ENCODE measurements around the gene LYZL4. TPM values are rescaled to one million over a fixed set of nuclear protein-coding genes. Genes with fewer than 3 reads are reported as not detected.

LYZL4 gene
- polyA plus RNA-seq, 1 experiment, result not detected

- H3K4me3 ChIP-seq (ENCODE audit: low read depth, low read length), result no peak overlapping the region
- POLR2A ChIA-PET, result no interaction called here
- CTCF ChIA-PET, result no interaction called here
- no peak for DNase-seq (ENCODE audit: low read depth)
- H3K27me3 ChIP-seq (ENCODE audit: control insufficient read depth, insufficient read depth, low read length), result no peaks in the 10 kb centered on the region
- no peaks in the 10 kb centered on the region for H3K36me3 ChIP-seq (ENCODE audit: control insufficient read depth, insufficient read depth, low read length)
- no peak for TF ChIP-seq CTCF (IDR thresholded peaks at IDR 0.05; ENCODE audit: insufficient read depth, low read depth, low read length)
Observed at GRCh38 chr3:42402394-42403096, 7.9 kb downstream of the LYZL4 start.

- no peak for TF ChIP-seq CTCF (IDR thresholded peaks at IDR 0.05; ENCODE audit: insufficient read depth, low read depth, low read length)
- Histone ChIP-seq H3K27me3 (ENCODE audit: control insufficient read depth, insufficient read depth, low read length) (no peaks in the 10 kb centered on the region), H3K4me3 (ENCODE audit: low read depth, low read length) (no peak overlapping the region), H3K36me3 (ENCODE audit: control insufficient read depth, insufficient read depth, low read length) (no peaks in the 10 kb centered on the region)
- ChIA-PET POLR2A (no interaction called here), CTCF (no interaction called here)
- no peak for DNase-seq (ENCODE audit: low read depth)
Observed at GRCh38 chr3:42398080-42398479, 12.3 kb downstream of the LYZL4 start.

GRCh38 chr3:42397644-42398043 is 12.8 kb downstream of the LYZL4 start:
- ChIA-PET POLR2A (no interaction called here), CTCF (no interaction called here)

GRCh38 chr3:42394579-42395288 is 15.7 kb downstream of the LYZL4 start:
- Histone ChIP-seq H3K27me3 (ENCODE audit: control insufficient read depth, insufficient read depth, low read length) (no peaks in the 10 kb centered on the region), H3K4me3 (ENCODE audit: low read depth, low read length) (no peak overlapping the region), H3K36me3 (ENCODE audit: control insufficient read depth, insufficient read depth, low read length) (no peaks in the 10 kb centered on the region)
- DNase-seq (ENCODE audit: low read depth), result no peak
- CTCF ChIA-PET, result interaction anchor here (0.6 kb wide), 1 partner anchor 27 kb away, joined by 3 read pairs; no protein-coding TSS in a partner anchor
- no peak for TF ChIP-seq CTCF (IDR thresholded peaks at IDR 0.05; ENCODE audit: insufficient read depth, low read depth, low read length)
- POLR2A ChIA-PET, result no interaction called here

More at GRCh38 chr3:42397644-42398043, 12.8 kb downstream of the LYZL4 start:
- Histone ChIP-seq H3K36me3 (ENCODE audit: control insufficient read depth, insufficient read depth, low read length) (no peaks in the 10 kb centered on the region), H3K27me3 (ENCODE audit: control insufficient read depth, insufficient read depth, low read length) (no peaks in the 10 kb centered on the region), H3K4me3 (ENCODE audit: low read depth, low read length) (no peak overlapping the region)
- no peak for TF ChIP-seq CTCF (IDR thresholded peaks at IDR 0.05; ENCODE audit: insufficient read depth, low read depth, low read length)
- DNase-seq (ENCODE audit: low read depth), result no peak

GRCh38 chr3:42387802-42388651 is 22.4 kb downstream of the LYZL4 start:
- DNase-seq (ENCODE audit: low read depth), result no peak
- POLR2A ChIA-PET, result no interaction called here
- H3K27me3 ChIP-seq (ENCODE audit: control insufficient read depth, insufficient read depth, low read length), result peaks cover 1% of the 10 kb centered on the region; the same call in 1 of the 2 replicates

More at GRCh38 chr3:42387802-42388651, 22.4 kb downstream of the LYZL4 start:
- CTCF ChIA-PET, result no interaction called here
- no peak overlapping the region for H3K4me3 ChIP-seq (ENCODE audit: low read depth, low read length)
- no peaks in the 10 kb centered on the region for H3K36me3 ChIP-seq (ENCODE audit: control insufficient read depth, insufficient read depth, low read length)
- no peak for TF ChIP-seq CTCF (IDR thresholded peaks at IDR 0.05; ENCODE audit: insufficient read depth, low read depth, low read length)

Measured in BJ (cell line).